Glomerular endothelial cell (primary cell): Measurements from ENCODE around the gene PHF2. TPM values are rescaled to one million over a fixed set of nuclear protein-coding genes. Genes with fewer than 3 reads are reported as not detected.

Experiments used
- DNase-seq: peaks from one replicate; pipeline ENCODE4 v3.0.0-alpha.2; 2011; ENCODE audit warnings: low read depth, low spot score; ENCODE audit errors: extremely low read depth
- total RNA-seq: library from RNA; depleted of rRNA; stranded (reverse); fragments of >200 nt; gene quantifications from 2 replicates; pipeline ENCODE4 v1.2.3, GENCODE V29; 2015

PHF2 gene
- total RNA-seq, 1 donor from 2014 or later = 22.9 TPM

DNA sequence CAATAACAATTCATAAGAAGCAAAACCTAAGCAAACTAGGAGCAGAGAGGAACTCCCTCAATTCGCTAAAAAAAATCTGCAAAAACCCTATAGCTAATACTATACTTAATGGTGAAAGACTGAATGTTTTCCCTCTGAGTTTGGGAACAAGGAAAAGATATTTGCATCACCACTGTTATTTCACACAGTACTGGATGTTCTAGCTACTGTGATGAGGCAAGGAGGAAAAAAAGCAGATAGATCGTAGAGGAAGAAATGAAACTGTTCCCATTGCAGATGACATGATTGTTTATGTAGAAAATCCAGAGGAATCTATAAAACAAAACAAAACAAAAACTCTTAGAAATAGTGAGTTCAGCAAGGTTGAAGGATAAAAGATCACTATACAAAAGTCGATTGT, 116.7 kb downstream of the PHF2 start:
- no peak for DNase-seq

DNA sequence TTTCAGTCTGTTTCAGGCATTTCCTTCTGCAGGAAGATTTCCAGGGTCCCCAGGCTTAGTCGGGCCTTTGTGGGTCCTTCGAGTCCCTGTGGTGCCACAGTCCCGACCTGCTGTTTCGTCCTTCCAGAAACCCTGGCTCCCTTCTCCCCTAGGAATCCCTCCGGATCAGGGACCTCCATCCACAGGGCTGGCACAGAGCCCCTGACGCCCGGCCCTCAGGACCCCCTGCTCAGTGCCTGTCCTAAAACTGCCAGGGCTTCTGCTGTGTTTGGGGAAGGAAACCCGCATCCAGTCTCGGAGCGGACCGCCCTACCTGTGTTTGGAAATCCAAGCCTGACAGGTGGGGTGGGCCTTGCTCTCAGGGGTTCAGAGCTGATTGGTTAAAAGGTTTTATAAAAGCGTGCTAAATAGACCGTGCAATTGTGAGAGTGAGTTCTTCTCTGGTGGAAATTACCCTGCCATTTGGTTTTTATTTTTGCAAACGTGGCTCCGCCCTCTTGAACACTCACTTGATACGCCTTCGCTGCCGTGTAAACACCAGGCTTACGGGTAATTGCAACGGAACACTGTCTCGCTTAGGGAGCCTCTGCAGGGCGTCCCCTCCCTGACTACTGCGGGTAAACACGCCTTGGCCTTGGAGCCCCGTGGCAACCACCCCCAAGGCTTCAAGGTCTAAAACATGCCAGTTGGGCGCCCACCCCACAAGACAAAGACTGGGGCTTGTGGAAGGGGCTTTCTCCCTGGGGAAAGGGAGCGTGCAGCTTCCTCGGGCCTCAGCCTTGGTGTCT, 121.2 kb downstream of the PHF2 start:
- no peak for DNase-seq

DNA sequence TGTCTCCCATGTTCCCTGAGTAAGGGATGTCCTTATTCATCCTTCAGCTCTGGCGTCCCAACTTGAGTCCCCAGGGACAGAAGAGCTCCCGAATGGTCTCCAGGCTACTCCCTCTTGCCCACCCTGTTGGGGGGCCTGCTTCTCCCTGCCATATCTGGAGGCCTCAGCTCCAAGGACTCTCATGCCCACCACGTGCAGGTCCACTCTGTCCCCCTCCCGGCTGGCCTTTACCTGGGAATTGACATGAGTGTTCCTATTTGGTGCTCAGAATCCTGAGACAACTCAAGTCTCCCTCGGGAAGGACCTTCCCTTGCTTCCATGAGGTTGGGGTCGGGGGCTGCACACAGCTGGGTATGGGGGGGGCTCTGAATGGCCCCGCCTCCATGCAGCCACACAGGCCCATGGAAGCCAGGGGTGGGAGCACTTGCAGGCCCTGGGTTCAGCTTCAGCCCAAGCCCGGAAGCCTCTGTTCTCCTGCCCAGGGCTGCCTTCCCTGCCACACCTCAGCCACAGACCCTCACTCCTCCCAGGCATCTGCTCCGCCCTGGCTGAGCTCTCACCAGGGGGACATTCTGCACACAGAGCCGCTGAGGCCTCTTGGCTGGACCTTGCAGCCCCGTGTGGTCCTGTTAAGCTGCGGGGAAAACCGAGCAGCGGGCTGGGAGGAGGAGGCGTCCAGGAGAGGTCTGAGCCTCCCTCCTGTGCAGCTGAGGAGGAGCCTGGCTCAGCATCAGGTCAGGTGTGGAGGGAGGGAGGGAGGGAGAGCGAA, 121.9 kb downstream of the PHF2 start:
- no peak for DNase-seq

DNA sequence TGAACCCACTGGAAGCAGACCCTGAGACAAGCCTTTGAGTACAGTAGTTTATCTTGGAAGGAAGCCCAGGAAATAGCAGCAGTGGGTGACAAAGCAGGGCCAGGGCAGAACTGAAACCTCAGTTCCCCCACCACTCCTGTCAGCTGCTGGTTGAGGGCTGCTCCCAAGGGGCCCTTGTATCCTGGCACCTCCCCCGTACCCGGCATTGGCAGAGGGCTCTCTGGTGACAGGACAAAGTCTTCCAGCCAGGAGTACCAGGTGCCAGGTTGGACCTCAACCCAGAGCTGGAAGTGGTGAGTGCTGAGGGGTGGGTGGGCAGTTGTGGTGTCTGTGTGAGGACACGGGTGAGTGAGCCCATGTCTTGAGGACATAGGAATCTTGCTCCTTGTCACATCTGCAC, 123.3 kb downstream of the PHF2 start:
- no peak for DNase-seq

DNA sequence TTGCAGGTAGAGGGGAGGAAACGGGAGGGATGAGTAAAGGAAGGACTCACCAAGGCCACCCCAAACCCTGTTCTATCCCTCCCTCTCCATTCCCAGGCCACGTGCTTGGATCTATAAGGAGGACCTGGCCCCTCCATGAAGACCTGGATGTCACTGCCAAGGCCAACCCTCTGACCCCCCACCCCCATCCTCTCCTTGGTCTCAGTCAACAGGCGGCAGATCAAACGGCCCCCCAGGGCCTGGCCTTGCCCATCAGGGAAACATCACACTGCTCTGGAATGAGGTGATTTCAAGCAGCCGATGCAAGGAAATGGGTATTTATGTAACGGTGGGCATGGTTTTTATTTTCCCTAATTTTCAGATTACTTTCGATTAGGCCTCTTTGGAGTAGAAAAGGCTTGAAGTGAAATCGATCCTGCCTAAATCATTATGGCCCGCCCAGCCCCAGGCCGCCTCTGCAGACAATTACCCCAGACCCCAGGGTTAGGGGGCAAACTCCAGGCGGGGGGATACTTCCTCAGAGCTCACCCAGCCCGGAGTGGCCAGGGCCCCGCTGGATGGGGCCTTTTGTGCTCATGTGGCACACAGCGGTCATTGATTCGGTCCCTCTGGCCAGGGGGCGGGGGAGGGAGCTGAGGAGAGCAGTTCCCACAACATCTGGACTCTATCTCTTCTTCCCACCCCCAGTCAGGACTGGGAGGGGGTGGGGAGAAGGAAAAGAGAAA, 125.3 kb downstream of the PHF2 start:
- no peak for DNase-seq

DNA sequence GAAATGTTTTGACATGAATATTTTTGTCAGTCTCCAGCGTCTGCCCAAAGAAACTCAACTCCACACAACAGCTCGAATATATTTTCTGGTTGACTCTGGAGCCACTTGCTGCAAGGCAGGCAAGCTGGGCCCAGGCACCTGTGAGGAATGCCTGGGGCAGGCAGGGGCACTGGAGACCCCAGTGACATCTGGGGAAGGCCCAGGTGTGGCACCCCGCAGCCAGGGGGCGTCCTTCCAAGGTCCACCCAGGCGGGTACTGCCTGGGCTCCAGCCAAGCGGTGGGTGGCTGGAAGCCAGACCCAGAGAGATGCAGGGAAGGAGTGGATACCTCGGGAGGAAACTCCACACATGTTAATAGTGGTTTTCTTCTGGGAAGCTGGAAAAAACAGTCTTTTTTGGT, 125.9 kb downstream of the PHF2 start:
- DNase-seq = no peak

DNA sequence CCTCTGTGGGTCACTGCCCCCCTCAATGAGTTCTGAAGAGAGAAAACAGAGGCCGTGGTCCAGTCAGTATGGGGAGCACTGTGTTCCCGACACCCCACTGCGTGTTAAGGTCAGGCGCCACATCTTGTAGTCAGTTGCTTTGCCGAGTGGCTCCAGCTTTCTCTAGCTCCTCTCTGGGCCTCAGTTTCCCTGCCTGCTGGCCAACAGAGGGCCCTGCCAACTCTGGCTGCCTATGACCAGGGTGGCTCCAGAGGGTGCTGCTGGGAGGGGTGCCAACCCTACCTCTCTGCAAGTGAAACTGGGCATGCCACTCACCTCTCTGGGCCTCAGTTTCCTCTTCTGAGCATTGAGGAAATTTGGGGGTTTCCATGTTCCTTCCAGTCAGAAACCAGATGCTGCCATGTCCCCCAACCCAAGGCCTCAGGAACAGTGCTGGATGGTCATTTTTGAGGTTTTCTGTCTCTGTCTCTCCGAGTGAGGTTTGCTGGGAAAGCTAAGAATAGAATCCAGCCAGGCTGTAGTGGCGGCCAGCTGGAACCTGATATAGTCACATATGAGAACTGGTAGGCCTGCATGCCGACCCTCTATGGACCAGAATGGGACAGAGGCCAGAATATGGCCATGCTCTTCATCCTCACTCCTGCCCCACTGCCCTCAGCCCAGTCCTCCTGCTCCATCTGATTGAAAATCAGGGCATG, 132.1 kb downstream of the PHF2 start:
- no peak for DNase-seq

DNA sequence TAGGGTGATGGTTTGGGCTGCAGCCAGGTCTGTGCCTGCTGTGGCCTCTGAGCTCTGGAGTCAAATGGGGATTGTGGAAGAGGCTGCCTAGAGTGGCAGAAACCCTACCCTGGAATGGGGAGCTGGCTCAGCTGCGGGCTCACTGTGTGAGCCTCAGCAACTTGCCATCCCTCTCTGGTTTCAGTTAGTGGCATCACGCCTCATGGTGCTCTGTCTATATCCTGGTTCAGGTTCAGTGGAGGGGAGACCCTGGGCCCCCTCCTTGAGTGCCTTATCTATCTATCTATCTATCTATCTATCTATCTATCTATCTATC, 132.6 kb downstream of the PHF2 start:
- DNase-seq = no peak

DNA sequence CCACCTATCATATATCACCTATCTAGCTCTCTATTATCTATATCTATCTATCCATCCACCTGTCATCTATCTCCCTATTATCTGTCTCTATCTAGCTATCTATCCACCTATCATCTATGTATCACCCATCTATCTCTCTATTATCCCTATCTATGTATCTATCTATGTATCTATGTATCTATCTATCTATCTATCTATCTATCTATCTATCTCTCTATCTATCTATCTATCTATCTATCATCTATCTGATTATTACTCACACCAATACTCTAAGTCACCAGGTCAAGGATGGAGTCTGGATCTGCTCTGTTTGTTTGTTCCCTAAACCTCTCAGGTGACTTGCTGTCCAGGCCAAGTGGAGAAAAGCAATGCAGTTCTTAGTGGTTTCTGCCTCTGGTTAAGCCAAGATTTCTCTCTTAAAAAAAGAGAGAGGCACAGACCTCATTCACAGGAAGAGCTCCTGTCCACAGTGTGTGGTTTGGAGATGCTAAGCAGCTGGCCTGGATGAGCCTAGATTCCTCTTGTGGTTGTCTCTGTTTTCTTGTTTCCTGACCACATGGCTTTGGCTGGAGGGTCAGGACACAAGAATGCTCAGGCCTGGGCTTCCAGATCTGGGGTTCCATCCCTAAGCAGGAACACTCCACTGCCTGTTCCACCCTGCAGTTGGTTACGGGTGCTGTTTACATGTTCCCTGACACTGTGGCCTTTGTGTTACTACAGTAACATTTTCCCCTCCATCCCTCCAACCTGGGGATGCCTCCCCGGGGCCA, 133.4 kb downstream of the PHF2 start:
- DNase-seq = no peak

DNA sequence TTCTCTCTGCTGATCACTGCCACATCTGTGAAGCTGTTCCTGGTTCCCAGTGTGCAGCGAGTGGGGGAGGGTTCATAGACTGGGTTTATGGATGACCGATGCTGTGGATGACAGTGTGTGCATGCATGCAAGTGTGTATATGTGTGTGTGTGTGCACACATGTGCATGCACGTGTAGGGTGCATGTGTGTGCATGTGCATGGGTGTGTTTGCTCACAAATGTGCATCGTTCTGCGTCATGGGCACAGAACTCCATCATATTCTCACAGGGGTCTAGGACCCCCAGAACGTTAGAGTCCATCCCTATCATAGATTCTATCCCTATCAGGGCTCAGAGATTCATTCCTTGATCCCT, 134.0 kb downstream of the PHF2 start:
- no peak for DNase-seq

DNA sequence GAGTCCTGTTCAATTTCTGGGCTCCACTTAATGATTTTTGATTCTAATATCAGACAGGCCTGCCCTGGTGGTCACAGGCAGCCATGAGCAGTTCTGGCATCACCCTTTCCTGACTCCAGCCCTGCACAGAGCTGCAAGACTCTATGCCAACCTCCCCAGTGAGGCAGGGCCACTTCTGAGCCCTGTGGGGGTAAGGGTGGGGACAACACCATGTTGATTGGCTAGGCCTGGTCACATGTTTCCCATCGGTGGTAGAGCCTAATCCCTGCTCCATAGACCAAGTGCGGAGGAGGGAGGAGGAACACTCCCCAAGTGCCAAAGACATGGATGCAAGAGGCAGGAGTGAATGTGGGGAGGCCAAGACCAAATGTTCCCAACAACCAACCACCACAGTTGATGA, 134.6 kb downstream of the PHF2 start:
- no peak for DNase-seq

DNA sequence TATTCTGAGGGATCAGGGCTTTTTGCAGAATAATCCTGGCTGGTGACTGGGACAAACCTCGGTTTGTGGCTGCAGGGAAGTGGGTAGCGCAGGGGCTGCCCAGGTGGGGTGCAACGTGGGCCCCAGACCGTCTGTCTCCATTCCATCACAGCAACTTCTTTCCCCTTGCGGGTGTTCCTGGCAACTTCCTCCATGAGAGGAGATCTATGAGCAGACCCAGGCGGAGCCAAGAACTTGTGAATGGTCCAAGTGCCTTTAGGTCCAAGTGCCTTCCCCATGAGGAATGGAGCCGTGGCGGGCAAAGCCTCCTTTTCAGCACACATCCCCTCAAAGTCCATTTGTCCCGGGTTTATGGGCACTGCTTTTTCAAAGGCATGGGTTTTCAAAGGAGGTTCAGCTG, 136.5 kb downstream of the PHF2 start:
- DNase-seq = no peak

DNA sequence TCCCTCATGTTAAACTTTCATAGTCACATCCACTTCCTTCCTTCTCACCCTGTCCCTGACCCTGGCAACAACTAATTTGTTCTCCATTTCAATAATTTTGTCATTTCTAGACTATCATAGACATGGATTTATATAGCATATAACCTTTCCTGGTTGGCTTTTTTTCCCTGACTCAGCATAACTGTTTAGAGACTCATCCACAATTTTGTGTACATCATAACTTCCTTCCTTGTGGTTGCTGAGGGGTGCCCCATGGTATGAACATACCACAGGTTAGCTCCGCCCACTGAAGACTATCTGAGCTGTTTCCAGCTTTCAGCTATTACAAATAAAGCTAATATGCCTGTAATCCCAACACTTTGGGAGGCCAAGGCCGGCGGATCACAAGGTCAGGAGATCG, 137.3 kb downstream of the PHF2 start:
- DNase-seq = no peak

DNA sequence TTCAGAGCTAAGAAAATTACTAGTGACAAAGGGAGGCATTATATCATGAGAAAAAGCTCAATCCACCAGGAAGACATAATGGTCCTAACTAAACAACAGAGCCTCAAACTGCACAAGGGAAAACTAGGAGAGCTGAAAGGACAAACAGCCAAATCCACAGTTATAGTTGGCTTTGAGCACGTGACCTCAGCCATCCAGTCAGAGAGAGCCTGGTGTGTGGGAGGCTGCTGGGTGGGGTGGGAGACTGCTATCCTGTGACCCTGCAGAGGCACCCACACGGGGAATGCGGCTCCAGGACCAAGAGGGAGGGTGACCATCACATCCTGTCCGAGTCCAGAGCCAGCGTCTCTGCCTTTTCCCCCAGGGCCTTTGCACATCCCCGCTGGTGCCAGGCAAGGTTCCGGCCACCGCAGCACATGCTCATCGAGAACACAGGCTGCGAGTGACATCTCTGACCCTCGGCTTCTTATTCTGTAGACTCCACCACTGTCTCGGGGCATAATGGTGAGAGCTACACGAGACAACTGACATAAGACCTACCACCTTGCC, 145.1 kb downstream of the PHF2 start:
- DNase-seq = no peak

DNA sequence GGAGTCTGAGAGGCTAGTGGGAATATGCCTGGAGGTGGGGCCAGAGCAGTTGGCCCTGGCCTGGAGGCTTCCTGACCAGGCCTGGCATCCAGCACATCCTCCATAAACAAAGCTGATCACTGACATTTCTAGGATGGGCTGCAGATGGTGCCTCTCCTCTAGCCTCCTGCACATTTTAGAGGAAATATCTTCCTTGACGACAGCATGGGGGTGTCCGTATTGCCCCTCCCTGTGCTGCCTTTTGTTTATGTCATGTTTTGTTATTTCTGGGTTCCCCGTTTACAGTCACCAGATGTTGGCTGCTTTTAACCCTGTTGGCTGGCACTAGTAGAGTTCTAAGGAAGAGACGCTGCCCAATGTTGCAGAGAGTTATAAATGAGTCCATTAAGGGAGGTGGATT, 148.5 kb downstream of the PHF2 start:
- no peak for DNase-seq

DNA sequence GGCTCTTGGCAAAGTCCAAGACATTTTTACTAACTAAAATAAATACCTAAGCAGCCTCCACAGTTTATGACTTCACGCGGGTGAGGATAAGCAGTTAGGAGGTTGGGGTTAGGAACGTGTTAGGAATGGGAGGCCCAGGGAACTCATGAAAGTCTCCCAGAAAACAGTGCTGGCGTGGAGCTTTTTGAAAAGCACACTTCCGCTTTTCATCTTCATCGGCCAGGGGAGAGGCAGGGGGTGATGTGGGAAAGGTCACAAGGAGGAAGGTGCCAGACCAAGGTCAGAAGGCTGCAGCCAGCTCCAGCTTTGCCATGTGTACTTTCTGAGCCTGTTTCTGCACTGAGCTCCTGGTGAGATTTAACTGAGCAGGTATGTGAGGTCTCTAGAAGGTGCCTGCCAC, 149.0 kb downstream of the PHF2 start:
- no peak for DNase-seq

DNA sequence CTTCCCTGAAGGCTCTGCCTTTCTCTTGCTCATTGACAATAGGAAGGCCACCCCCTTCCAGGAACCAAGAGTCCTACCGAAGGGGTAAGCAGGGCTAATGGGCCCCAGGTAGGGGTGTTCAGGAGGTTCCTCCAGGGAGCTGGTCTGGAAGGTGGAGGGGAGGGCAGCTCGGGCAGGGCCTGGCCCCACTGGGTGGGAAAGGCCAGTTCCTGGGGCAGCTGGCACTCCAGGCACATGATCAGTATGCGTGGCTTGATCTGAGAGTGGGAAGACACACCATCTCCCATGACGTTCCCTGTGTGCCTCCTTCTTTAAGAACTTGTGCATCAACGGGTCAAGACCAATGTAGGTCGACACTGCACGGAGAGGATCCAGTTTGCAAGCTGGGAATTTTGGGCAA, 149.8 kb downstream of the PHF2 start:
- no peak for DNase-seq
